Upper lobe of right lung (tissue), 1 donor: ENCODE measurements around the gene CTNNA3. TPM values are rescaled to one million over a fixed set of nuclear protein-coding genes. Genes with fewer than 3 reads are reported as not detected.
"Not testable (repeated sequence)": the region's sequence is repeated elsewhere in the genome, so short reads cannot be mapped to it uniquely, and the experiment has no call there.

Experiments
- ATAC-seq: fragments of 200-7000 bp; cut with Tn5 transposase; one replicate; pipeline ENCODE4 v1.9.1; 2020; ENCODE audit warnings: mild to moderate bottlenecking, moderate library complexity
- DNase-seq: peaks from one replicate; pipeline ENCODE4 v3.0.0-alpha.2; 2020
- H3K27ac ChIP-seq: fragments of 200-600 bp; one replicate; pipeline ENCODE4 v1.8.0; 2022
- H3K27me3 ChIP-seq: fragments of 200-600 bp; one replicate; pipeline ENCODE4 v1.8.0; 2022; ENCODE audit warnings: mild to moderate bottlenecking
- H3K36me3 ChIP-seq: fragments of 200-600 bp; one replicate; pipeline ENCODE4 v1.8.0; 2022
- H3K4me1 ChIP-seq: fragments of 200-600 bp; one replicate; pipeline ENCODE4 v1.8.0; 2022
- H3K4me3 ChIP-seq: fragments of 200-600 bp; one replicate; pipeline ENCODE4 v1.8.0; 2022; ENCODE audit warnings: mild to moderate bottlenecking
- H3K9me3 ChIP-seq: fragments of 200-600 bp; one replicate; pipeline ENCODE4 v1.8.0; 2022
- intact Hi-C: fragments of 100-400 bp; cut with DNase I; formaldehyde crosslinking; loops from one replicate; pipeline ENCODE4 v1.11.0; 2022
- total RNA-seq: library from RNA; stranded (reverse); fragmentation: NEBNext Ultra II Directional; extraction: Animal tissue kit (Norgen Biotek cat#: 25700); gene quantifications from one replicate; pipeline ENCODE4 v1.2.1, GENCODE V29; 2021
- TF ChIP-seq, protein P1 (sequence below): fragments of 200-600 bp; IDR thresholded peaks from one replicate; pipeline ENCODE4 v1.8.0; 2022; ENCODE audit warnings: antibody characterized with exemption
- donor health status: DM: no; HTN: yes; CAD: no; lungs with severe emphysema.

The CTNNA3 gene
- total RNA-seq, 1 donor from 2014 or later, result 0.67 TPM

DNA sequence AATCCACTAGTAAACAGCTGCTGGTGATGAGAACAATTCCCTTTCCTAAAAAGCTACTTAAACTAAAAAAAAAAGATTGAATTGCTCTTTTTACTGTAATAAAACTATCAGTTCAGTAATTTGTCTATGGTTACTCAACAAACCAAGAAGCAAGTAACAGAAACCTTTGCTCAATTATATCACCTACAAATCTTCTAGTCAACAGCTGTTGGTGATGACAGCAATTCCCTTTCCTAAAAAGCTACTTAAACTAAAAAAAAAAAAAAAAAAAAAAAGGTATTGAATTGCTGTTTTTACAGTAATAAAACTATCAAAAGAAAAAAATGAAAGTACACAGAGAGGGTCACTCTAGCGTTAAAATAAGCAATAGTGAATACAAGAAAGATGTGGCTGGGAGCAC, 158.1 kb downstream of the CTNNA3 start:
- Histone ChIP-seq H3K36me3 (no peaks in the 10 kb centered on the region), H3K4me3 (no peak overlapping the region), H3K4me1 (no peaks in the 10 kb centered on the region), H3K27me3 (no peaks in the 10 kb centered on the region), H3K27ac (no peak overlapping the region), H3K9me3 (no peaks in the 10 kb centered on the region)
- DNase-seq (no peak), ATAC-seq (no peak)
- intact Hi-C loops, result no loop called here
- TF ChIP-seq, protein P1, sequence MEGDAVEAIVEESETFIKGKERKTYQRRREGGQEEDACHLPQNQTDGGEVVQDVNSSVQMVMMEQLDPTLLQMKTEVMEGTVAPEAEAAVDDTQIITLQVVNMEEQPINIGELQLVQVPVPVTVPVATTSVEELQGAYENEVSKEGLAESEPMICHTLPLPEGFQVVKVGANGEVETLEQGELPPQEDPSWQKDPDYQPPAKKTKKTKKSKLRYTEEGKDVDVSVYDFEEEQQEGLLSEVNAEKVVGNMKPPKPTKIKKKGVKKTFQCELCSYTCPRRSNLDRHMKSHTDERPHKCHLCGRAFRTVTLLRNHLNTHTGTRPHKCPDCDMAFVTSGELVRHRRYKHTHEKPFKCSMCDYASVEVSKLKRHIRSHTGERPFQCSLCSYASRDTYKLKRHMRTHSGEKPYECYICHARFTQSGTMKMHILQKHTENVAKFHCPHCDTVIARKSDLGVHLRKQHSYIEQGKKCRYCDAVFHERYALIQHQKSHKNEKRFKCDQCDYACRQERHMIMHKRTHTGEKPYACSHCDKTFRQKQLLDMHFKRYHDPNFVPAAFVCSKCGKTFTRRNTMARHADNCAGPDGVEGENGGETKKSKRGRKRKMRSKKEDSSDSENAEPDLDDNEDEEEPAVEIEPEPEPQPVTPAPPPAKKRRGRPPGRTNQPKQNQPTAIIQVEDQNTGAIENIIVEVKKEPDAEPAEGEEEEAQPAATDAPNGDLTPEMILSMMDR, result no peak

DNA sequence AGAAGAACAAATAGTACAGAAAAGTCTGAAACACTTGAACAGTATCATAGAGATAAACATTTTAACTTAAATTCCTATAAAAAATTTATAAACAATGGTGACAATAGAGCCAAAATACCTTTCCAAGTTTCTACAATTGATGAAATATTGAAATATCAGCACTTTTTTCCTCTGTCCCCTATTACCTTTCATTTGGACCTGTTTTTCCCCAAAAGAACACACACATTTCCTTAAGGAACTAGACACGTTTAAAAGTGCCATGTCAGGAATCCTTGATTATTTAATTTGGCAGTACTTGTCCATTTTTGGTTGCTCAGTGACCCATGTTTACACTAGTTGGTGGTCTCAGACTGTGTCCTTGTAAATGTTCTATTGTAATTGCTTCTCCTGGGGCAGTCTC, 162.6 kb downstream of the CTNNA3 start:
- Histone ChIP-seq H3K27ac (no peak overlapping the region), H3K36me3 (no peaks in the 10 kb centered on the region), H3K4me1 (no peaks in the 10 kb centered on the region), H3K4me3 (no peak overlapping the region), H3K9me3 (no peaks in the 10 kb centered on the region), H3K27me3 (no peaks in the 10 kb centered on the region)
- intact Hi-C loops, result no loop called here
- no peak for ATAC-seq
- DNase-seq, result no peak
- TF ChIP-seq, protein P1, result no peak

DNA sequence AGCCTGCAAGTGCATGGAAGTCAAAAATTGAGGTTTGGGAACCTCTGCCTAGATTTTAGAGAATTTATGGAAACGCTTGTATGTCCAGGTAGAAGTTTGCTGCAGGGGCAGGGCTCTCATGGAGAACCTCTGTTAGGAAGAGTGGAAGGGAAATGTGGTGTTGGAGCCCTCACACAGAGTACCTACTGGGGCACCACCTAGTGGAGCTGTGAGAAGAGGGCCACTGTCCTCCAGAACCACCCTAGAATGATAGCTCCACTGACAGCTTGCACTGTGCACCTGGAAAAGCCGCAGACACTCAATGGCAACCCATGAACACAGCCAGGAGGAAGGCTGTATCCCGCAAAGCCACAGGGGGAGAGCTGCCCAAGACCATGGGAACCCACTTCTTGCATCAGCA, 165.0 kb downstream of the CTNNA3 start:
- H3K4me1 ChIP-seq, H3K27me3 ChIP-seq, H3K4me3 ChIP-seq, intact Hi-C loops, H3K9me3 ChIP-seq, DNase-seq, H3K36me3 ChIP-seq, ATAC-seq, H3K27ac ChIP-seq: not testable (repeated sequence)

DNA sequence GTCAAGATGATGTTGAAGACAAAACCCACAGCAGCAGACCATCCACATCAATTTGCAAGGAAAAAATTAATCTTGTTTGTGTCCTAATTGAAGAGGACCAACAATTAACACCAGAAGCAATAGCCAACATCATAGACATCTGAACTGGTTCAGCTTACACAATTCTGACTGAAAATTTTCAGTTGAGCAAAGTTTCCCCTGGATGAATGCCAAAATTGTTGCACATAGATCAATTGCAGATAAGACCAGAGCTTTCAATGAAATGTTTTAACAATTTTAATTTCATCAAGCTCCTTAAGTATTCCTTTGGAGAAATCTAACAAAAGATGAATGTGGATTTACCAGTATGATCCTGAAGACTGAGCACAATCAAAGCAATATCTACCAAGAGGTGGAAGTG, 168.6 kb downstream of the CTNNA3 start:
- ATAC-seq, result no peak
- intact Hi-C loops, result no loop called here

DNA sequence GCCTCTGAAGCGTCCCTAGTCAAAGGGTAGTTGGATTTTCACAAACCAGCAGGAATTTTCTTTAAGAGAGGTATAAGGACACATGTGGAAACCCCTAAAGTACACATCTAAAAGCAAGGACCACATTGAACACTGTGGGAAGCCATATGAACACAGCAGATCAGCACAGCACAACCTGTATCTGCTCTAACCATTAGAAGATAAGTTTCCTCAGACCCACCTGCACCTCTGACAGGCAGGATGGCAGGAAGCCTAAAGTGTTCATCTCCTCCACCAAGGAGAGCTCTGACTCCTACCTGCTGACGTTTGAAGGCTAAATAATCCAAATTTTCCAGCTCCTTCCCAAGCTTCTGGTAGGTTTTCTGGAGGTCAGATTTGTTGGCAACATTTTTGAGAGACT, 174.4 kb downstream of the CTNNA3 start:
- Histone ChIP-seq H3K9me3 (no peaks in the 10 kb centered on the region), H3K4me3 (no peak overlapping the region), H3K27ac (no peak overlapping the region), H3K27me3 (no peaks in the 10 kb centered on the region), H3K4me1 (no peaks in the 10 kb centered on the region), H3K36me3 (no peaks in the 10 kb centered on the region)
- ATAC-seq, result no peak
- intact Hi-C loops, result no loop called here
- TF ChIP-seq, protein P1, result no peak
- no peak for DNase-seq

More for the DNA sequence above, 168.6 kb downstream of the CTNNA3 start:
- Histone ChIP-seq H3K4me3 (no peak overlapping the region), H3K27ac (no peak overlapping the region), H3K27me3 (no peaks in the 10 kb centered on the region), H3K4me1 (no peaks in the 10 kb centered on the region), H3K9me3 (no peaks in the 10 kb centered on the region), H3K36me3 (no peaks in the 10 kb centered on the region)
- DNase-seq, result no peak
- TF ChIP-seq, protein P1, result no peak

DNA sequence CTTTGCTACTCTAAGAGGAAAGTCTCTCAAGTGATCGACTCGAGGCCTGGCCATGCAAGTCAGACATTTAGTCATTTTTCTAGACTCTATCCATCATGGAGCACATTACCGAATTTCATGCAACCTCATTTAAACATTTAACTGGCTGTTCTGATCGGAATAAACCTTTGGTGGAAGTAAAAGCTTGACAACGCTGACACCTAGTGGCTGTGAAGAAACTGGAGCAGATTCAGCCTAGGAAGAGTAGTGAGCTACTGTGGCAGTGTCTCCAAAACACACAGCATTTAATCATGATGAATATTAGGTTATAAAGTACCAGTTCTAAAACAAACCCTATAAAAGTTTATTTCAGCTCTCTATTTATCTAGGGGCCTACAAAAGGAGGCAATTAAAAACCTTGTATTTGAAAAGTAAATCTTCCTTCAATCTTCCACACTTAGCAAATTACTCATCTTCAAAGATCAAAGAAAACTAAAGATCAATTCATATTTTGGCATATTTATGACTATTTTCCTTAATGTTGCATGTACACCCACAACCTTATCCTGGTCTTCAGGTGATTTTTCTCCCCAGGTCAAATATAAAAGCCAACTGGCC, 175.0 kb downstream of the CTNNA3 start:
- Histone ChIP-seq H3K4me1 (no peaks in the 10 kb centered on the region), H3K27me3 (no peaks in the 10 kb centered on the region), H3K4me3 (no peak overlapping the region), H3K27ac (no peak overlapping the region), H3K36me3 (no peaks in the 10 kb centered on the region), H3K9me3 (no peaks in the 10 kb centered on the region)
- TF ChIP-seq, protein P1, result peak; percentile 72
- DNase-seq (no peak), ATAC-seq (peak; percentile 84)
- intact Hi-C loops, result no loop called here
